ENCODE data around the gene GTF2H4. TPM values are rescaled to one million over a fixed set of nuclear protein-coding genes. Genes with fewer than 3 reads are reported as not detected.

The GTF2H4 gene
- total and polyA plus RNA-seq, 4 donors = 6.2 to 15.8 (median 12.3) TPM

DNA sequence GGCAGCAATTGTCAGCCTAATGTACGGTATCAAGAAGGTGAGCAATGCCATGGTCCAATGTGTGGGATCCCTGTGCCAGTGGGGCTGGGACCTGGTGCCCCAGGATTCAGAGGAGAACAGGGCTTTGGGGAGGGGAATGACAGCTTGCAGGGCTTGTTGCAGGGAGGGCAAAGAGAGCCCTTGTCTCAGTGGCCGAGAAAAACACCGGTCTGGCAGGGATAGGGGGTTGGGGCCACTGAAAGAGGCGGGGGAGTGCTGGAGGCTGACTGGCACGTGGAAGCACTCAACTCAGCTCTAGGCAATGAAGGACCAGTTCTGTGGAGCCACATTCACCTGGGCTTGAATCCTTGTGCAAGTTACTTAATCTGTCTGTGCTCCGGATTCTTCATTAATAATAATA lies 29.3 kb downstream of the GTF2H4 start:
- Histone ChIP-seq H3K36me3 (ENCODE audit: control insufficient read depth in 4 of 4, insufficient read depth in 3 of 4, low read depth in 1 of 4, low read length in 3 of 4) (no peaks in the 10 kb centered on the region), H3K4me1 (ENCODE audit: control insufficient read depth in 4 of 4, insufficient read depth in 4 of 4, low read length in 3 of 4) (no peaks in the 10 kb centered on the region), H3K9me3 (ENCODE audit: control insufficient read depth in 4 of 4, low read length in 3 of 4) (no peaks in the 10 kb centered on the region), H3K27ac (ENCODE audit: low read depth in 1 of 2, low read length in 2 of 2) (no peak overlapping the region), H3K9ac (ENCODE audit: low read depth in 1 of 2, low read length in 2 of 2) (no peak overlapping the region), H3K4me3 (ENCODE audit: low read depth in 1 of 3, low read length in 3 of 3) (no peak overlapping the region), H3K27me3 (ENCODE audit: control insufficient read depth in 4 of 4, insufficient read depth in 4 of 4, low read length in 3 of 4) (peaks cover 0 to 5% (median 2%) of the 10 kb centered on the region in 4 donors)
- 80% methylated on average over 6 of the region's 6 CpGs for WGBS
- no peak for DNase-seq (ENCODE audit: low spot score)
- TF ChIP-seq CTCF (IDR thresholded peaks at IDR 0.05; ENCODE audit: low read depth, low read length, missing input control) (no peak), ATF3 (IDR thresholded peaks at IDR 0.05) (no peak), HNF4G (IDR thresholded peaks at IDR 0.05) (no peak), SP1 (IDR thresholded peaks at IDR 0.05) (no peak), RAD21 (IDR thresholded peaks at IDR 0.05) (no peak), EGR1 (IDR thresholded peaks at IDR 0.05; ENCODE audit: low read depth in 2 of 2) (no peak), RXRA (IDR thresholded peaks at IDR 0.05) (no peak), NR2F2 (IDR thresholded peaks at IDR 0.05) (no peak), HNF4A (conservative IDR thresholded peaks at IDR 0.05) (no peak), GABPA (IDR thresholded peaks at IDR 0.05 in 1 of 2, conservative IDR thresholded peaks at IDR 0.05 in 1 of 2) (no peak), JUND (IDR thresholded peaks at IDR 0.05) (no peak), FOXA2 (IDR thresholded peaks at IDR 0.05) (no peak)
- TF ChIP-seq, protein P1, sequence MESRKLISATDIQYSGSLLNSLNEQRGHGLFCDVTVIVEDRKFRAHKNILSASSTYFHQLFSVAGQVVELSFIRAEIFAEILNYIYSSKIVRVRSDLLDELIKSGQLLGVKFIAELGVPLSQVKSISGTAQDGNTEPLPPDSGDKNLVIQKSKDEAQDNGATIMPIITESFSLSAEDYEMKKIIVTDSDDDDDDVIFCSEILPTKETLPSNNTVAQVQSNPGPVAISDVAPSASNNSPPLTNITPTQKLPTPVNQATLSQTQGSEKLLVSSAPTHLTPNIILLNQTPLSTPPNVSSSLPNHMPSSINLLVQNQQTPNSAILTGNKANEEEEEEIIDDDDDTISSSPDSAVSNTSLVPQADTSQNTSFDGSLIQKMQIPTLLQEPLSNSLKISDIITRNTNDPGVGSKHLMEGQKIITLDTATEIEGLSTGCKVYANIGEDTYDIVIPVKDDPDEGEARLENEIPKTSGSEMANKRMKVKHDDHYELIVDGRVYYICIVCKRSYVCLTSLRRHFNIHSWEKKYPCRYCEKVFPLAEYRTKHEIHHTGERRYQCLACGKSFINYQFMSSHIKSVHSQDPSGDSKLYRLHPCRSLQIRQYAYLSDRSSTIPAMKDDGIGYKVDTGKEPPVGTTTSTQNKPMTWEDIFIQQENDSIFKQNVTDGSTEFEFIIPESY (IDR thresholded peaks at IDR 0.05) = no peak
- TF ChIP-seq, protein P2, sequence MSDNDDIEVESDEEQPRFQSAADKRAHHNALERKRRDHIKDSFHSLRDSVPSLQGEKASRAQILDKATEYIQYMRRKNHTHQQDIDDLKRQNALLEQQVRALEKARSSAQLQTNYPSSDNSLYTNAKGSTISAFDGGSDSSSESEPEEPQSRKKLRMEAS (IDR thresholded peaks at IDR 0.05) = no peak

- no peak for DNase-seq (ENCODE audit: low spot score)
- Histone ChIP-seq H3K4me1 (ENCODE audit: control insufficient read depth in 4 of 4, insufficient read depth in 4 of 4, low read length in 3 of 4) (no peaks in the 10 kb centered on the region), H3K27me3 (ENCODE audit: control insufficient read depth in 4 of 4, insufficient read depth in 4 of 4, low read length in 3 of 4) (peaks cover 0 to 5% (median 2%) of the 10 kb centered on the region in 4 donors), H3K9me3 (ENCODE audit: control insufficient read depth in 4 of 4, low read length in 3 of 4) (no peaks in the 10 kb centered on the region), H3K9ac (ENCODE audit: low read depth in 1 of 2, low read length in 2 of 2) (no peak overlapping the region), H3K4me3 (ENCODE audit: low read depth in 1 of 3, low read length in 3 of 3) (no peak overlapping the region), H3K36me3 (ENCODE audit: control insufficient read depth in 4 of 4, insufficient read depth in 3 of 4, low read depth in 1 of 4, low read length in 3 of 4) (no peaks in the 10 kb centered on the region), H3K27ac (ENCODE audit: low read depth in 1 of 2, low read length in 2 of 2) (no peak overlapping the region)
- WGBS = 76% methylated on average over 4 of the region's 4 CpGs
- TF ChIP-seq TAF1 (conservative IDR thresholded peaks at IDR 0.05) (no peak), JUND (IDR thresholded peaks at IDR 0.05) (no peak), ATF3 (IDR thresholded peaks at IDR 0.05) (no peak), RAD21 (IDR thresholded peaks at IDR 0.05) (no peak), HNF4A (conservative IDR thresholded peaks at IDR 0.05) (no peak), EGR1 (IDR thresholded peaks at IDR 0.05; ENCODE audit: low read depth in 2 of 2) (no peak), FOXA2 (IDR thresholded peaks at IDR 0.05) (no peak), REST (IDR thresholded peaks at IDR 0.05) (no peak), GABPA (IDR thresholded peaks at IDR 0.05 in 1 of 2, conservative IDR thresholded peaks at IDR 0.05 in 1 of 2) (no peak), RXRA (IDR thresholded peaks at IDR 0.05) (no peak), NR2F2 (IDR thresholded peaks at IDR 0.05) (no peak), CTCF (IDR thresholded peaks at IDR 0.05; ENCODE audit: low read depth, low read length, missing input control) (no peak), YY1 (IDR thresholded peaks at IDR 0.05) (no peak), HNF4G (IDR thresholded peaks at IDR 0.05) (no peak), SP1 (IDR thresholded peaks at IDR 0.05) (no peak), FOXA1 (IDR thresholded peaks at IDR 0.05) (no peak)
- TF ChIP-seq, protein P1 (IDR thresholded peaks at IDR 0.05) = no peak
- TF ChIP-seq, protein P2 (IDR thresholded peaks at IDR 0.05) = no peak
These were observed 30.7 kb downstream of the GTF2H4 start for GRCh38 chr6:30938730-30939129.
